PFSK-1 (cell line): ENCODE results near the gene C1QTNF2.

Experiments used
- FOXP2 ChIP-seq: optimal IDR thresholded peaks from 2 replicates; pipeline ENCODE3; 2011; ENCODE audit warnings: borderline replicate concordance, control low read depth, inconsistent platforms; ENCODE audit not compliant: insufficient read depth; ENCODE audit errors: extremely low read length, extremely low read depth
- POLR2AphosphoS5 ChIP-seq: IDR thresholded peaks from 2 replicates; pipeline ENCODE4 v1.6.1; 2012; ENCODE audit warnings: low read depth, mild to moderate bottlenecking, control low read depth, low read length, moderate library complexity
- REST ChIP-seq, 2 experiments: IDR thresholded peaks; 2 replicates each; pipeline versions ENCODE4 v1.6.1 to v1.8.0; 2011 to 2012; ENCODE audit warnings: low read depth in 2 of 2, low read length in 2 of 2, control low read depth in 1 of 2, inconsistent platforms in 1 of 2, mild to moderate bottlenecking in 1 of 2, moderate library complexity in 1 of 2; ENCODE audit not compliant: insufficient read depth in 1 of 2
- SIN3A ChIP-seq: IDR thresholded peaks from 2 replicates; pipeline ENCODE4 v1.6.1; 2012; ENCODE audit warnings: mild to moderate bottlenecking, low read length, moderate library complexity, borderline replicate concordance; ENCODE audit not compliant: insufficient read depth
- TAF1 ChIP-seq: IDR thresholded peaks from 2 replicates; pipeline ENCODE4 v1.6.1; 2012; ENCODE audit warnings: low read length, control low read depth, borderline replicate concordance; ENCODE audit not compliant: insufficient read depth

GRCh38 chr5:160363211-160363610, 7.2 kb downstream of the C1QTNF2 start:
- TF ChIP-seq POLR2AphosphoS5 (no peak), REST (IDR thresholded peaks at IDR 0.05; ENCODE audit: insufficient read depth in 1 of 2, low read depth in 2 of 2, low read length in 2 of 2) (no peak), TAF1 (no peak), SIN3A (no peak), FOXP2 (no peak)
